GM18511 (cell line): ENCODE data around the gene CRYBG1.
"Not testable (repeated sequence)": the region's sequence is repeated elsewhere in the genome, so short reads cannot be mapped to it uniquely, and the experiment has no call there.

Experiments
- ATAC-seq: cut with Tn5 transposase; IDR thresholded peaks from one replicate; pipeline ENCODE4 v1.9.1; 2021; ENCODE audit warnings: mild to moderate bottlenecking, moderate library complexity; ENCODE audit not compliant: unreplicated experiment

Gene CRYBG1

GRCh38 chr6:106373502-106374239, 13.2 kb downstream of the CRYBG1 start:
- ATAC-seq: no peak

DNA sequence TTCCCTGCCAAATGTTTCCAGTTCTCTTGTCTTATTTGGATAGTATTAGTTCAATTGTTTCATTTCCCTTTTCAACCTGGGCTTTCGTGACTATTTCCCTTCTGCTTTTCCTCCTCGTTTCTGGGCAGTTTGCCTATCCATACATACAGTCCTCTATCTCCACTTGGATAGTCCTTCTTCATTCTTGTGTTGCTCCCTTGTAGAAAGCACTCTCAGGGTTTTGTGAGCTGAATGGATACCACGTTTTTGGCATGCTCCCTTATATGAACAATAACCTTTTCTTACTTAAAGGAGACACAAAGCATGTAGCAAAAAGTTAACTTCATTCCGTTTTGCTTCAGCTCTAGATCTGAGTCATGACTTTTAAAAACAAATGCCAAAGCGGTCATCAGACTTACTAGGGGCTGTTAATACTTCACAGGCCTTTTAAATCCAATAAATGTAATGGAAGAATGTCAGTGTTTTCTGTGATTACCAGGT, 16.6 kb downstream of the CRYBG1 start:
- ATAC-seq: no peak

DNA sequence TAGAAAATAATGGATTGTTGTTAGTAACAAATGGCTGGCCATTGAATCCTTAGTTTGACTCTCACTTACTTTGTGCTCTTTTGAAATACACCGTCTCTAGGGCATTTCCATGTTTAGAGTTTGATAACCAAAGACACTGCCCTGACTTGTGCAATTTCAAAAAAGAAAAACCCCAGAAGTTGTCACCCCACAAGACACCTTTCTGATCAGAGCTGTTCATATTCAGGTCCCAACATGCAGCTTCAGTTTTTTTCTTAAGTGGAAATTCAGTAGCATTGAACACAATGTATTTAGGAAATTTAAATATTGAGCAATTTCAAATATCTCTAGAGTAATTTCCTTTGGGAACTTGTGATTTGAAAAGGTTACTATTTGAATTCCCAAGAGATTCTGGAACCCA, 19.4 kb downstream of the CRYBG1 start:
- ATAC-seq: no peak

GRCh38 chr6:106380407-106380806, 19.9 kb downstream of the CRYBG1 start:
- ATAC-seq: no peak

DNA sequence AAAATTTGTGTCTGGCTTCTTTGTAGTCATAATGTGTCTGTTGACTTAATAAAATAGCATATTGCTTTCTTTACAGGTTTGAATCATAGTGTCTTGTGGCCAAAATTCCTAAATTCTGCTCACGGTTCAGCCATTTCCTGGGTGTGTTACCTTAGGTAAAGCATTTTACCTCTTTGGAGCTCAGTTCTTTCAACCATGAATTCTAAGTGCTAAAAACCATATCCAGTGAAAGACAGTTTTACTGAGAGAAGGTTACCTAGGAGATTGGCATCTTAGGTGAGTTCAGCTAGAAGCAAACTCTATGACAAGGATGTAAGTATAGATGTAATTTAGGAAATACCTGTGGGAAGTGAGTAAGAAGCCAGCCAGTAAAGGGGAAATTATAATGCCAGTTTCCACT, 20.7 kb downstream of the CRYBG1 start:
- no peak for ATAC-seq

GRCh38 chr6:106381881-106382280, 21.4 kb downstream of the CRYBG1 start:
- ATAC-seq: no peak

DNA sequence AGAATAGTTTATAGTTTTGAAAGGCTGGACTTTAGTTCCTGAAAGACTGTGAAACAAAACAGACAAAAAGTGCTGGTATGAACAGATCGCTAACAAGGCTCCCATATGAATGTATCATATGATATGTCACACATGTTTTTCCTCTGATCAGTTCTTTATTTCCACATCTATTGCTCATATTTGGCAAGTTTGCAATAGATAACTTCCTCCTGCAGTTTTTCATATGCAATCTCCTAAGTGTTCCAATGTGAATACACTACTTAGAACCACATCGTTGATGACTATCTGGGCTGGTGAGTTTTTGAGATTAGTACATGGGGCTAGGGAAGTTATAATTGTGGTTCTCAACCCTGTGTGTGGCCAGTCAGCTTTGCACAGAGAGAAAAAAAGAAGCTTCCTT, 23.1 kb downstream of the CRYBG1 start:
- ATAC-seq: no peak

- no peak for ATAC-seq
These were observed 25.0 kb downstream of the CRYBG1 start for GRCh38 chr6:106385530-106385929.

DNA sequence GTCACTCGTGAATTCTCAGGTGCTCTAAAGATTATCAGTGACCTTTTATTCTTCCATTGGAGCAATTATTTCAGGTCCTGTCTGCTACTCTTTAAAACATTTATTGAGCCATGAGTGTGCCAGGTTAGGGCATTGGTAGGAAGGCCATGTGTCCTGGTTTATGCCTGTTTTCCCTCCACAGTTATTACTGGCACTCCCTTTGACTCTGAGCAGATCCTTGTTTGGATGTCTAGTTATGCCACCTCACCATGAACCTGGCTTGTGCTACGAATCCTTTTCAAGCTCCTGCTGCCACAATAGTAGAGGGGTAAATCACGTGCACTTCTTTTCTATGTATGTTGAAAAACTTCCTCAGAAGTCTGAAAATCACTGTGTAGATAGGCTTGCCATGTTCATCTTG, 27.4 kb downstream of the CRYBG1 start:
- ATAC-seq: no peak

- no peak for ATAC-seq
These were observed 29.6 kb downstream of the CRYBG1 start for GRCh38 chr6:106390088-106390487.

GRCh38 chr6:106396426-106397220, 36.1 kb downstream of the CRYBG1 start:
- no peak for ATAC-seq

DNA sequence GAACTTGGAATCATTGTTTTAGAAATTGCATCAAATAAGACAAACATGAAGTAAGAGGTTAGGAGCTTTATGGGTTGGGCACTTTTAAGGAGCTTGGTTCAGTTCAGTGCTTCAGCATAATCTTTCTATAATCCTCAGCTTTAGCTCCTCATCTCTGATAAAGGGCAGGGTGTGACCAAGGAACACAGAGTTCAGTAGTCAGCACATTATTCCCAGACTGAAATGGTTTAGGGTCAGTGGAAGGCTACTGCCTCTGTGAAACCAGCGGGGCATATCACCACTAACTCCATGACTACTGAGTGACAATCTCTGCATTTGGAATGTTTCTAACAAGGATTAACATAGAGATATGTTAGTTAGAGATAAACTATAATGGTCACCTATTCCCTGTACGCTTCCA, 36.9 kb downstream of the CRYBG1 start:
- ATAC-seq: no peak

DNA sequence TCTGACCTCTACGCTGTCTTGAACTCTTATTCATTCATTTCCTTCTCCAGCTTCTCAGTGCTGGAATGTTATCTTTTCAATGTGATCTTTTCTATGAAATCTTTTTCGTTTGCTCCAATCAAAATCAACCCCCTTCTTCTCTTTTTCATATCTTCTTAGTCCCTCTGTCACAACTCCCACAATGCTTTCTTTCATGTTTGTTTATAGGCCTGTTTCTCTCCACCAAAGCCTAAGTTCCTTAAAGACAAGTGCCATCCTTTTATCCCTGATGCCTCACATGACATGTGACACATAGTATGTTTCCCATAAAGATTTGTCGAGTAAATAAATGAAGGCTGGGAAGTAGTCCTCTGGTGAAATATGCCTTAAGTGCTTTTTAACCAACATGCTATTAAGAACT, 38.1 kb downstream of the CRYBG1 start:
- ATAC-seq: no peak

GRCh38 chr6:106405044-106405443, 44.5 kb downstream of the CRYBG1 start:
- ATAC-seq: not testable (repeated sequence)

- ATAC-seq: no peak
These were observed 50.5 kb downstream of the CRYBG1 start for GRCh38 chr6:106411056-106411455.

DNA sequence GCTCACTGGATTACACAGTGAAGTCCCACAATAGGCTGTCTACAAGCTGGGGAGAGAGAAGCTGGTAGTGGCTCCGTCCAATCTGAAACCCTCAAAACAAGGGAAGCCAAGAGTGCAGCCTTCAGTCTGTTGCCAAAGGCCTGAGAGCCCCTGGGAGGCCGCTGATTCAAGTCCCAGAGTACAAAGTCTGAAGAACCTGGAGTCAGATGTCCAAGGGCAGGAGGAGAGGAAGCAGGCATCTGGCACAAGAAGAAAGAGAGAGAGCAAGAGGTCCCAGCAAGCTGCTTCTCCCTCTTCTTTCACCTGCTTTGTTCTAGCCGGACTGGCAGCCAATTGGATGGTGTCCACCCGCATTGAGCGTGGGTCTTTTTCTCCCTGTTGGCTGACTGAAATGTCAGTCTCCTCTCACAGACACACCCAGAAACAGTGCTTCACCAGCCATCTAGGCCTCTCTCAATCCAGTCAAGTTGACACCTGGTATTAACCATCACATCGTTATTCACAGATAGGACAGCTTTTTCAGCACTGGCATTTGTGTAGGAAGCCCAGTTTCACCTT, 51.2 kb downstream of the CRYBG1 start:
- ATAC-seq: no peak

DNA sequence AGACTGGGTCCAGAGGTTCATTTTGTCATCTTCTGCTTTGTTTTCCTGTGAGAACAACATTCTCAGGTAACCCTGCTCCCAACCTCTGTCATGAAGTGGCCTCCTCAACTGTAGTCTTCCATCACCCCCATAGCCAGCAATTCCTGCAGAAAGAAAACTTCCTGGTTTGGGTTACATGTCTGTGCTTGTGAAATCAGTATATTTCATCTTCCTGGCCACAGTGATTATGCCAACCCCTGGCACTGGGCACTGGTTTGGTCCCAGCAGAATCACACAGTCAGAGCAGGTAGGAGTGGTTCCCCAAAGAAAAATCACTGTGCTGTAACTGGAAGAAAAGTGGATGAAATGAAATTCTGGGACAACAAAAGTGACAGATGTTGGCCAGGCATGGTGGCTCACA, 52.5 kb downstream of the CRYBG1 start:
- ATAC-seq: no peak

DNA sequence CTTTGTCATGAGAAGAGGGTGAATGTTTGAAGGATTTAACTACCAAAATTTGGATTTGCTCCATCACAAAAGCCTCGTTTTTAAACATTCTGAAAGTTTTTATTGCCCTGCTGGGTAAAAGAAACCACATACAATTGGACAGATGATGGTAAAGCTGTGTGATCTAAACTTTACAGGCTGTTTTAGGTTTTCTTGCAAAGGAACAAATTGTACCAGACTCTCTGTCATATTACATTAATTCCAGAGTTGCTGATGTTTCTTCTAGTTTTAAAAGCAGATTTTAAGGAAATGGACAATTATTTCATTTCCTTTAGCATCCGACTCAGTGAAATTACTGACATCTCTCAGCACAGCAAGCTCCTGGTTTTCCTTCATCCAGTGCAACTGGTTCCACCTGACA, 53.2 kb downstream of the CRYBG1 start:
- ATAC-seq: no peak

DNA sequence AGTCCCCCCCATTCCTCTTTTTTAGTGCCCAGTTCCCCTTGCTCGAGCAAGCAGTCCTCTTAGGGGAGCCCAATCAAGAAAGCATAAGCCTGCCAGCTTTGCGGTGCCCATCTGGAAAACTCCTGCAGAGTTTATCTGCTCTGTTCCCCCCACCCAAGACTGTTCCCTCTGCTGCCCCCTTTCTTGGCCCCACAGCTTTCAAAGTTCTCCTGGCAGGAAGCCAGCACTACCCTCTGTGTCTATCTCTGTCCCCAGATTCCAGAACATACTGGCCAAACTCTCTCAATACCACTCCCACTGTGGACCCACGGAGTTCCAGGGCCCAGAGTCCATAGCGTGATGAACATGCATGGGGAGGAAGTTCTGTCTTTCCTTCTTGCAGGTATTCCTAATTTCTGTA, 55.4 kb downstream of the CRYBG1 start:
- ATAC-seq: no peak

DNA sequence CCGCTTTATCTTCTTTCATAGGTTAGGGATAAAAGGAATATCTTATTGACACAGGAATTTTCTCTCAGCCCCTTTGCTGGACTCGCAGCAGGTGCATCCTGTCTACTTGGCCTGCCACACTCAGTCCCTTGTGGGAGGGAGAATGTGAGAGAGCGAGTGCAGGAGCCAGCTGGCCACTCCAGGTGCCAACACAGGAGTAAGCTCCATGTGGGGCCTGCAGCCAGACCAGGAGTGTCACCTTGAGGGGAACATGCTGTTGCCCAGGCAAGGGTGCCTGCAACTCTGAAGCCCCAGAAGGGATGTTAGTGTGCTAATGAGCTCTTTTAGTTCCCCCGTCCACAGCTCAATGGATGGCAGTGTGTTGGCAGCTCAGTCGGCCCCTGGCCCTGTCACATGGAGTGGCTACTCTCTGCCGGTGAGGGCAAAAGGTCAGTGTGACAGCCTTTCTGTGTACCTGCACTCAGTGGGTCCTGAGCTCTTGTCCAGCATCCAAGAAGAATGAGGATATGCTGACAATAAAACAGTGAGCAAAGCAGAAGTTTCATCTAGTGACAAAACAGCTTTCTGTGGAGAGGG, 57.1 kb downstream of the CRYBG1 start:
- ATAC-seq: no peak

GRCh38 chr6:106419900-106420613, 59.5 kb downstream of the CRYBG1 start:
- no peak for ATAC-seq
